ENCODE data around the gene LUZP2. TPM values are rescaled to one million over a fixed set of nuclear protein-coding genes. Genes with fewer than 3 reads are reported as not detected.

LUZP2 gene
- total RNA-seq, 2 donors from 2014 or later: 2.0 to 2.4 TPM

DNA sequence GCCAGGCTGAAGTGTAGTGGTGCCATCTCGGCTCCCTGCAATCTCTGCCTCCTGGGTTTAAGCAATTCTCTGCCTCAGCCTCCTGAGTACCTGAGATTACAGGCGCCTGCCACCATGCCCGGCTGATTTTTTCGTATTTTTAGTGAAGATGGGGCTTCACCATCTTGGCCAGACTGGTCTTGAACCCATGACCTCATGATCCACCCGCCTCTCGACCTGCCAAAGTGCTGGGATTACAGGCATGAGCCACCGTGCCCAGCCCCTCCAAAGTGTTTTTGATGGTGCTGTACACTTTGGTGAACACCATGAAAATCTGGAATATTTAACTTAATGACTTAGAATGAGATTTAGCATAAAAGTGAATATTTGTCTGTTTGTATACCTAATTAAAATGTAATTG lies 5.6 kb downstream of the LUZP2 start:
- no peaks in the 10 kb centered on the region for H3K4me1 ChIP-seq (ENCODE audit: control insufficient read depth, insufficient read depth, low read length)
- Mint-ChIP-seq H3K4me1 (peaks cover 5% of the 10 kb centered on the region), H3K27ac (no peak overlapping the region), H3K4me3 (no peak overlapping the region), H3K36me3 (ENCODE audit: low read depth) (no peaks in the 10 kb centered on the region), H3K27me3 (ENCODE audit: insufficient read depth) (peaks cover 24% of the 10 kb centered on the region), H3K9me3 (no peaks in the 10 kb centered on the region)
- 76 to 89% methylated on average over 3 to 7 of the region's 7 CpGs for WGBS, 2 experiments (ENCODE audit: insufficient coverage in 1 of 2, insufficient read length in 1 of 2)
- no peak overlapping the region for H3K27ac ChIP-seq (ENCODE audit: low read depth, low read length)
- no peak for DNase-seq
- H3K4me3 ChIP-seq (ENCODE audit: low read length): no peak overlapping the region
- H3K27me3 ChIP-seq (ENCODE audit: control insufficient read depth, insufficient read depth, low read length, poor library complexity, severe bottlenecking): peaks cover 30% of the 10 kb centered on the region
- TF ChIP-seq CTCF (conservative IDR thresholded peaks at IDR 0.05): no peak
- H3K36me3 ChIP-seq (ENCODE audit: control insufficient read depth, insufficient read depth, low read length): no peaks in the 10 kb centered on the region
- H3K9me3 ChIP-seq (ENCODE audit: control insufficient read depth, low read length): no peaks in the 10 kb centered on the region
- H3K9ac ChIP-seq (ENCODE audit: extremely low read depth, low read length, poor library complexity, severe bottlenecking): no peak overlapping the region

- Mint-ChIP-seq H3K9me3 (no peaks in the 10 kb centered on the region), H3K4me3 (no peak overlapping the region), H3K36me3 (ENCODE audit: low read depth) (no peaks in the 10 kb centered on the region), H3K27ac (no peak overlapping the region), H3K4me1 (no peaks in the 10 kb centered on the region), H3K27me3 (ENCODE audit: insufficient read depth) (no peaks in the 10 kb centered on the region)
- no peaks in the 10 kb centered on the region for H3K27me3 ChIP-seq (ENCODE audit: control insufficient read depth, insufficient read depth, low read length, poor library complexity, severe bottlenecking)
- no peaks in the 10 kb centered on the region for H3K9me3 ChIP-seq (ENCODE audit: control insufficient read depth, low read length)
- no peaks in the 10 kb centered on the region for H3K36me3 ChIP-seq (ENCODE audit: control insufficient read depth, insufficient read depth, low read length)
- DNase-seq: no peak
- H3K4me3 ChIP-seq (ENCODE audit: low read length): no peak overlapping the region
- no peak overlapping the region for H3K27ac ChIP-seq (ENCODE audit: low read depth, low read length)
- H3K9ac ChIP-seq (ENCODE audit: extremely low read depth, low read length, poor library complexity, severe bottlenecking): no peak overlapping the region
- H3K4me1 ChIP-seq (ENCODE audit: control insufficient read depth, insufficient read depth, low read length): no peaks in the 10 kb centered on the region
- TF ChIP-seq CTCF (conservative IDR thresholded peaks at IDR 0.05): no peak
- WGBS, 2 experiments (ENCODE audit: insufficient coverage in 1 of 2, insufficient read length in 1 of 2): 92 to 100% methylated on average over 1 to 2 of the region's 3 CpGs
Measured at GRCh38 chr11:24509114-24509513, 12.3 kb downstream of the LUZP2 start.

GRCh38 chr11:24511511-24511910 lies 14.7 kb downstream of the LUZP2 start:
- Histone ChIP-seq H3K4me3 (ENCODE audit: low read length) (no peak overlapping the region), H3K4me1 (ENCODE audit: control insufficient read depth, insufficient read depth, low read length) (no peaks in the 10 kb centered on the region), H3K9ac (ENCODE audit: extremely low read depth, low read length, poor library complexity, severe bottlenecking) (no peak overlapping the region), H3K36me3 (ENCODE audit: control insufficient read depth, insufficient read depth, low read length) (no peaks in the 10 kb centered on the region), H3K27ac (ENCODE audit: low read depth, low read length) (no peak overlapping the region), H3K27me3 (ENCODE audit: control insufficient read depth, insufficient read depth, low read length, poor library complexity, severe bottlenecking) (no peaks in the 10 kb centered on the region), H3K9me3 (ENCODE audit: control insufficient read depth, low read length) (no peaks in the 10 kb centered on the region)
- no peak for DNase-seq
- Mint-ChIP-seq H3K27ac (no peak overlapping the region), H3K36me3 (ENCODE audit: low read depth) (no peaks in the 10 kb centered on the region), H3K9me3 (no peaks in the 10 kb centered on the region), H3K4me1 (no peaks in the 10 kb centered on the region), H3K4me3 (no peak overlapping the region), H3K27me3 (ENCODE audit: insufficient read depth) (no peaks in the 10 kb centered on the region)
- TF ChIP-seq CTCF (conservative IDR thresholded peaks at IDR 0.05): no peak
- WGBS, 2 experiments (ENCODE audit: insufficient coverage in 1 of 2, insufficient read length in 1 of 2): 85% methylated on average over 5 of the region's 5 CpGs; no CpG with 5 or more reads in 1 of the 2 experiments

All from endodermal cell (in vitro differentiated cells).